Astrocyte of the spinal cord (primary cell): ENCODE measurements around the gene RLN2.

ENCODE experiments used
- DNase-seq: peaks from one replicate; pipeline ENCODE4 v3.0.0; 2011; ENCODE audit warnings: low read depth, low spot score
- H3K4me3 ChIP-seq: 2 replicates; pipeline ENCODE4 v1.5.1; 2011; ENCODE audit warnings: low read depth, mild to moderate bottlenecking, low read length, moderate library complexity
- in situ Hi-C: cut with HindIII; loops from 2 replicates; pipeline ENCODE4 v1.10.0; 2017; ENCODE audit warnings: low sequenced_read_pairs
- TF ChIP-seq, protein P1 (sequence below): IDR thresholded peaks from 2 replicates; pipeline ENCODE4 v1.5.1; 2012; ENCODE audit warnings: low read depth, mild to moderate bottlenecking, low read length, inconsistent platforms

The RLN2 gene

DNA sequence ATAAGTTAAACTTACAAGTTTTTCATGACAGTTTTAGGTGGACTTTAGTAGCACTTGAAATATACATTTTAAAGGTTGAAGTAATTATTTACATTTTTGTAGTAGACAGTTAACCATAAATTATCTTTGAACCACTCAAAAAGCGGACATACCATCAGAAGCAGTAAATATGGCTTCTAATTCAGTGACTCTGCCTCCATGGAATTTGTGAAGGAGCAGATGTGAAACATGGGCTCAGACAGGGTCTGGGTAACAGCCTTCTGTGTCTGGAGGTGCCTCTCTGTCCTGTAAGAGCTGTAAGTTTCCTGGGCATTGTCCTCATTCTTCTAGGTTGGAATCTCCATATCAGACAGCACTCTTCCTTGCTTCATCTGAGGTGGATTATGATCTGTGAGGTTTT, 12.4 kb downstream of the RLN2 start:
- TF ChIP-seq, protein P1, sequence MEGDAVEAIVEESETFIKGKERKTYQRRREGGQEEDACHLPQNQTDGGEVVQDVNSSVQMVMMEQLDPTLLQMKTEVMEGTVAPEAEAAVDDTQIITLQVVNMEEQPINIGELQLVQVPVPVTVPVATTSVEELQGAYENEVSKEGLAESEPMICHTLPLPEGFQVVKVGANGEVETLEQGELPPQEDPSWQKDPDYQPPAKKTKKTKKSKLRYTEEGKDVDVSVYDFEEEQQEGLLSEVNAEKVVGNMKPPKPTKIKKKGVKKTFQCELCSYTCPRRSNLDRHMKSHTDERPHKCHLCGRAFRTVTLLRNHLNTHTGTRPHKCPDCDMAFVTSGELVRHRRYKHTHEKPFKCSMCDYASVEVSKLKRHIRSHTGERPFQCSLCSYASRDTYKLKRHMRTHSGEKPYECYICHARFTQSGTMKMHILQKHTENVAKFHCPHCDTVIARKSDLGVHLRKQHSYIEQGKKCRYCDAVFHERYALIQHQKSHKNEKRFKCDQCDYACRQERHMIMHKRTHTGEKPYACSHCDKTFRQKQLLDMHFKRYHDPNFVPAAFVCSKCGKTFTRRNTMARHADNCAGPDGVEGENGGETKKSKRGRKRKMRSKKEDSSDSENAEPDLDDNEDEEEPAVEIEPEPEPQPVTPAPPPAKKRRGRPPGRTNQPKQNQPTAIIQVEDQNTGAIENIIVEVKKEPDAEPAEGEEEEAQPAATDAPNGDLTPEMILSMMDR, result no peak
- in situ Hi-C loops, result no loop called here
- DNase-seq, result no peak
- no peak overlapping the region for H3K4me3 ChIP-seq

DNA sequence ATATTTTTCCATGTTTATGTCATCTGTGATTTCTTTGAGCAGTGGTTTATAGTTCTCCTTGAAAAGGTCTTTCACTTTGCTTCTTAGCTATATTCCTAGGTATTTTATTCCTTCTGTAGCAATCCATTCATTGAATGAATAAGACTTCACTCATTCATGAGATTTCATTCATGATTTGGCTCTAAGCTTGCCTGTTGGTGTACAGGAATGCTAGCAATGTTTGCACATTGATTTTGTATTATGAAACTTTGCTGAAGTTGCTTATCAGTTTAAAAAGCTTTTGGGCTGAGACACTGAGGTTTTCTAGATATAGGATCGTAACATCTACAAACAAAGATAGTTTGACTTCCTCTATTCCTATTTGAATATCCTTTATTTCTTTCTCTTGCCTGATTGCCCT, 15.9 kb downstream of the RLN2 start:
- H3K4me3 ChIP-seq, result no peak overlapping the region
- no peak for DNase-seq
- in situ Hi-C loops, result no loop called here
- TF ChIP-seq, protein P1, result no peak

DNA sequence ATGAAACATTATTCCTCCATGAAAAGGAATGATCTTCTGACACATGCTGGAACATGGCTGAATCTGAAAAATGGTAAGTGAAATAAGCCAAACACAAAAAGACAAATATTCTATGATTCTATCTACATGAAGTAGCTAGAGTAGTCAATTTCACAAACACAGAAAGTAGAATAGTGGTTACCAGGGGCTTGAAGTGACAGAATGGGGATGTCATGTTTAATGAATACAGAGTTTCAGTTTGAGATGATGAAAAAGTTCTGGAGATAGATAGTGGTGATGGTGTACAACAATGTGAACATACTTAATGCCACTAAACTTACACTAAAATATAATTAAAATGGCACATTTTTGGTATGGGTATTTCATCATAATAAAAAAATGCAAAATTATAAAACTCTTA, 18.3 kb downstream of the RLN2 start:
- no peak for DNase-seq
- TF ChIP-seq, protein P1, result no peak
- in situ Hi-C loops, result no loop called here
- no peak overlapping the region for H3K4me3 ChIP-seq

DNA sequence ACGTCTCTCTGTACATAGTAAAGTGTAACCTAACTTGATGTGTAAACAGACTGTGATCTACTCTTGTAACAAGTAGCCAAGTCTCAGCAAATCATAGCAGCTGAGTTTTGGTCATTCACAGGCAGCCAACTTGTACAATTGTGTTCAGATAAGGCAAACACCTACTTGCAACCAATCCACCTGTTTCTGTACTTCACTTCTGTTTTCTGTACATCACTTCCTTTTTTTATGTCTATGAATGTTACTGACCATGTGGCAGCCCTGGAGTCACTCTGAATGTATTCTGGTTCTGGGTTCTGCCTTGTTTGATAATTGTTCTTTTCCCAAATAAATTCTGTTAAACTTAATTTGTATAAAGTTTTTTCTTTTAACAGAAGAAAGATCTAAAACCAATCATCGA, 26.0 kb downstream of the RLN2 start:
- in situ Hi-C loops, result no loop called here
- TF ChIP-seq, protein P1, result no peak
- DNase-seq, result no peak
- H3K4me3 ChIP-seq, result no peak overlapping the region

DNA sequence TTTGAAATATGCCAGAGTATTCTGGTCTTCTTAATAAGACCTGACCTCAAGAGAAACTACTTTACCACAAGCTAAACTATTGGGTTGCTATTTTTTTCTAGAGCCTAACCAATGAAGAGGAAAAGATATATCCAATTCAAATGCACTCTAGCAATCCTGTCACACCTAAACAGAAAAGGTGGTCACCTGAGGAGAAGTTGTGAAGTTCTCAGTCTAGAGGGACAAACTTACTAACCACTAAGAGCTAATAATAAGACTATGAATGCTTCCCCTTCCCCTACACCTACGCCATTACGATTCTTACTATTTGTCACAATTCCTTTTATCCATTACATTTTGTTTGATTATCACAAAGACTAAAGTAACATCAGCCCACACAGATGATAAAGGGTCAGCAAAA, 29.7 kb downstream of the RLN2 start:
- H3K4me3 ChIP-seq, result no peak overlapping the region
- DNase-seq, result no peak
- TF ChIP-seq, protein P1, result no peak
- in situ Hi-C loops, result no loop called here

DNA sequence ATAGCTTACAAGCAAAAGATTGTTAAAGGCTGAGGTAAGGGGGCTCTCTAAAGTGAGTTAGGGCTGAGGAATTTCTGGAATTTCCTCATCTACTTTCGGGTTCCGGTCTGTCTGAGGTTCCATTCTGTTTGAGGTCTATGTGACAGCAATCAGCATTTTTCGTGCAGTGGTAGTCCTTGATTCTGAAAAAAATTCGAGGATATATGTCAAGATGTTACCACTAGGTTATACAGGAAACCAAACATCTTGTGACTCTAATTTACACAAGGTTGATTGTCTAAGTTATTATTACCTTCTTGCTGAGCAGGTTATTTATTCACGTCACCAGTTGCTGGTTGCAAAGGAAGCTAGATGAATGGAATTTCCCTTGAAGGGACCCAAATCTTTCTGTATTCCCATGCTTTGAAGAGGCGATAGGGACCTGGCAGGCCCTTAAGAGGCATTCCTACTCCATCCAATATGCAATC, 35.2 kb downstream of the RLN2 start:
- TF ChIP-seq, protein P1, result no peak
- H3K4me3 ChIP-seq, result no peak overlapping the region
- in situ Hi-C loops, result no loop called here
- peak; percentile 58 for DNase-seq

DNA sequence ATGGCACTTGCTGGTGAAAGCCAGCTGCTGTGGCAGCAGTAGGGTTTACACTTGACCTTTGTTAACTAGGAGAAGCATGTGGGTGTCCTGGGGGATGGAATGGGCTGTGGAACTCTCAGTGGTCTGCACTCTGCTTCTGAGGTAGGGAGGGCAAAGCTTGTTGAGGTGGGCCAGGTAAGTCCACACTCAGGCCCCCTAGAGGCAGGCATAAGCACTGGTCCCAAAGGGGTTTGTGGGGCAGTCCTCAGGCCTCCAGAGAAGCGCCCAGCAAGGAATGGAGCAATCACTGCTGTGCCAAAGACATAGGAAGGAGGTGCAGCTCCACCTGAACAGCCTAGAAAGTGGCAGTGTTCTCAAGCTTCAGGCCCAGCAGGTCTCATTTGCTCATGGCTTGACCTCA, 38.6 kb downstream of the RLN2 start:
- TF ChIP-seq, protein P1, result no peak
- in situ Hi-C loops, result no loop called here
- no peak for DNase-seq
- no peak overlapping the region for H3K4me3 ChIP-seq
